Astrocyte of the cerebellum (primary cell): Measurements from ENCODE around the gene UTY.

ENCODE experiments used
- DNase-seq: peaks from one replicate; pipeline ENCODE4 v3.0.0-alpha.2; 2011; ENCODE audit warnings: low read depth
- H3K4me3 ChIP-seq: 2 replicates; pipeline ENCODE4 v1.5.1; 2011; ENCODE audit warnings: mild to moderate bottlenecking, low read depth, low read length, moderate library complexity
- CTCF ChIP-seq: IDR thresholded peaks from 2 replicates; pipeline ENCODE4 v1.5.1; 2012; ENCODE audit warnings: low read length, low read depth, moderate library complexity, mild to moderate bottlenecking; ENCODE audit errors: missing control alignments
- in situ Hi-C: cut with HindIII; loops from 2 replicates; pipeline ENCODE4 v1.10.0; 2017; ENCODE audit warnings: low sequenced_read_pairs

Gene UTY

GRCh38 chrY:13347106-13347505 lies 132.7 kb downstream of the UTY start:
- no peak for DNase-seq
- in situ Hi-C loops = no loop called here
- TF ChIP-seq CTCF = no peak
- H3K4me3 ChIP-seq = no peak overlapping the region

DNA sequence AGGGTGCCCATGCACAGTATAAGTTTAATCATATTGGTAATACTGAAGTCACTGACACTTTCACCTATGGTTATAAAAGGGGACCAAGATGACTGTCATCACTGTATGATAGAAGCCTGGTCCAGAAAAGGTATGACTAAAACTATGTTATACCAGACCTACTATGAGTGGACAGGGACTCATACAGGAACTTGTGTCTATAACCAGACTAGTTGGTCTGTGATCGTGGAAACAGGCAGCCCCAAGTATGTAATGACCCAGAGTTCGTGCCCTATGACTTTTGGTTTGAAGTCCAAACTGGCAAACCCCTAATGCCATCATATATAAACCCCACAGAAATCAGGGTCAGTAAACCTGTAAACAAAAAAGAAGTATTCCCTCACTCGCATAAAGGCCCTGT lies 134.3 kb downstream of the UTY start:
- in situ Hi-C loops = no loop called here
- no peak for DNase-seq
- TF ChIP-seq CTCF = no peak
- H3K4me3 ChIP-seq = no peak overlapping the region

- in situ Hi-C loops = no loop called here
- H3K4me3 ChIP-seq = no peak overlapping the region
- TF ChIP-seq CTCF = no peak
- no peak for DNase-seq
Observed at GRCh38 chrY:13343307-13343946, 136.4 kb downstream of the UTY start.

DNA sequence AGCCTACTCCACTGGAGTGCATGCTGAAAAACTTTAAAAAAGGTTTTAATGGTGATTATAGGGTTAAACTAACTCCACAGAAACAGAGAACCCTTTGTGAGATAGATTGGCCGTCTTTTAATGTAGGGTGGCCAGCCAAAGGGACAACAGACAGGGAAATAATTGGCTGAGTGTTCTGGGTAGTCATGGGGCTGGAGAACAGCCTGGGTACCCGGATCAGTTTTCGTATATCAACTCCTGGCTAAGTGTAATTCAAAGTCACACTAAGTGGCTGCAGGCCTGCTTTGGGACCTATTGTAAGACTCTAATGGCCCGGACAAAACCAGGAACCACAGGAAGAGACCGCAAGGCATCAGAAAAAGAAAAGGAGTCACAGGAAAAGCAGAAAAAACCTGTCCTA lies 139.9 kb downstream of the UTY start:
- TF ChIP-seq CTCF = no peak
- in situ Hi-C loops = no loop called here

DNA sequence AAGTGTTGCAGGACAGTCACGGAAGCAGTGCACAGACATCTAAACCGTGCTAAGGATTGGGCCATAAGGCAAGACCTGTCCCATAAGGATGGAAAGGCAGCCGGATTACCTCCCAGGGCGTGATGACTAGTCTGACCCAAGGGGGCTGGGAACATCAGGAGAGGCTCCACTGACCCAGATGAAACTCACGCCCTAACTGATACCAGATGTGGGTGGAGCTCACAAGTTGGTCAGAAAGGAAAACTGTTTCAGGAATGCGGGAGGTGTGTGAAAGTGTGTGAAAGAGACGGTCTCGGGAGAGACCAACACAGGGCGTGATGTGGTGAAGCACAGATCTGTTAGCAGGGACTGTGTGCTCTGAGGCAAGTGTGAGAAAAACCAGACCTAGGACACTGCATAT lies 140.5 kb downstream of the UTY start:
- no peak for TF ChIP-seq CTCF
- DNase-seq = no peak
- no peak overlapping the region for H3K4me3 ChIP-seq
- in situ Hi-C loops = no loop called here

More for the DNA sequence above, 139.9 kb downstream of the UTY start:
- no peak overlapping the region for H3K4me3 ChIP-seq
- no peak for DNase-seq

- in situ Hi-C loops = no loop called here
- no peak overlapping the region for H3K4me3 ChIP-seq
- DNase-seq = no peak
- TF ChIP-seq CTCF = no peak
Observed at GRCh38 chrY:13338711-13339110, 141.1 kb downstream of the UTY start.
